ENCODE data around the gene APBB2.

Gene APBB2

DNA sequence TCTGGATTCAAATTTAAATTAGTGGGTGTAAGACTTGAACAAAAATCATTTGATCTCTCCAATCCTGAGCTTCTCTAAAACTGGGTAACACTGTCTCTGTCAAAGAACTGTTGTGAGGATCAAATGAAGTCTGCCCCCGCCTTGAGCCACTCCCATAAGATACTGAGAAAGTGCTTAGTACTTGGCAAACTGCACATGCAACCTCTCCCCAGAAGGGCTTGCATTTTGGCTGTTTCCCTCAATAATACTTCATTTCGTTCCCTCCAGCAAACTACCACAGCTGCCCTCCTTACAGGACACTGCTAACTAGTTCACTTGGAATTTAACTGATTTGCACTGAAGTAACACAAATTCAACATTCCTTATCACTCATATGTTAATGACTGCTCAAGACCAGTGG is 79.8 kb downstream of the APBB2 start:
- peak; percentile 15 for DNase-seq (ENCODE audit: low spot score)

GRCh38 chr4:41133454-41134018 is 80.8 kb downstream of the APBB2 start:
- no peak for DNase-seq (ENCODE audit: low spot score)

DNA sequence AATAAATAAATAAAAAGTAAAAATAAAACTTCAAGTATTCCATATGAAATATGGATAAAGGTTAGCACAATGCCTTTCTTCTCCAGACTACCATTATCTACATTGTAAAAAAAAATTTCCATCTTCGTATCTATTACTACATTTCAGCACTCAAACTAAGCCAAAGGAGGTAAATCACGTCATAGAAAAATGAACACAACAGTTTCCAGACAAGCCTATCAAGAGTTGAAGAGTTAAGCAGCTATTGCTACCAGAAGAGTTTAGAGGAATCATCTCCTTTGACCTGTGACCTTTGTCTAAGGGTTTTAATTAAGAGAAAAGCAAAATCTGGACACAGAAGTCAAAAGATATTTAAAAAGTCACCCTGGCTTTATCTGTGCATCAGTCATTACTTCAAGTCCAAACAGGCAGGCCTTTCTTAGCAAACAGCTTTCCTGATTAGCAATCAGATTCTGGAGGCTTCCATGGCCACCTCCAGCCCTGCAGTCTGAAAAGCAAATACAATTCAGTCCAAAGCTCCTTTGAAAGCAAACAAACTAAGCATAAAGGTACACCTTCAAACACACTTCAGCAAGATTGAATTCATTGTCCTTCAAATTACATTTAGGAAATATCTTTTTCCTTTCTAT is 82.2 kb downstream of the APBB2 start:
- no peak for DNase-seq (ENCODE audit: low spot score)

- DNase-seq (ENCODE audit: low spot score) = no peak
Observed at GRCh38 chr4:41129936-41130440, 84.4 kb downstream of the APBB2 start.

- no peak for DNase-seq (ENCODE audit: low spot score)
Observed at GRCh38 chr4:41129128-41129754, 85.1 kb downstream of the APBB2 start.

DNA sequence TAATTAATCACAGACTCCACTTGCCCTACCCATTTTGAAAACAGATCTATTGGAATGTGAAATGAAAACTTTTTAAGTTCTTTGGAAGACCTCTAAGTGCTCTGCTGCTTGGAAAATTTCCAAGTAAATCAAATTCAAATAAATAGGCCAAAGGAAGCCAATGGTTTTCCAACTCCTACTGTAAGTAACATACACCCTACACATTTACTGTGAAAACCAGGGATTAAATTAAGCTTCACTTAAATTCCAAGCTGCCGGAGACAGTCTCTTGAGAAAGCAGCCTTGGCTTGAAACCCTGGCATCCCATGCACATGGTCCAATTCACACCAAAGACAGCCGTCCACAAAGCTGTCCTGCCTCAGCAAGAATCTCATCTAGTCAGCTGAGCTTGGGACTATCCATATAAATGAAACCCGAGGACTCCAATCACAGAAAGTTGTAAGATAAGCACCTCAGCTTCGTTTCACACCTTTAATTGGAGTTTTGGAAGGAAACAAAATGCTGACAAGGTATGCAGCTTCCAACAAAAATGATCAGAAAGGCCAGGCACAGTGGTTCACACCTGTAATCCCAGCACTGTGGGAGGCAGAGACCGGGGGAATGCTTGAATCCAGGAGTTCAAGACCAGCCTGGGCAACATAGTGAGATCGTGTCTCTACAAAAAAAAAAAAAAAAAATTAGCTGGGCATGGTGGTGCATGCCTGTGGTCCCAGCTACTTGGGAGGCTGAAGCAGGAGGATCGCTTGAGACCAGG is 88.6 kb downstream of the APBB2 start:
- DNase-seq (ENCODE audit: low spot score) = no peak

DNA sequence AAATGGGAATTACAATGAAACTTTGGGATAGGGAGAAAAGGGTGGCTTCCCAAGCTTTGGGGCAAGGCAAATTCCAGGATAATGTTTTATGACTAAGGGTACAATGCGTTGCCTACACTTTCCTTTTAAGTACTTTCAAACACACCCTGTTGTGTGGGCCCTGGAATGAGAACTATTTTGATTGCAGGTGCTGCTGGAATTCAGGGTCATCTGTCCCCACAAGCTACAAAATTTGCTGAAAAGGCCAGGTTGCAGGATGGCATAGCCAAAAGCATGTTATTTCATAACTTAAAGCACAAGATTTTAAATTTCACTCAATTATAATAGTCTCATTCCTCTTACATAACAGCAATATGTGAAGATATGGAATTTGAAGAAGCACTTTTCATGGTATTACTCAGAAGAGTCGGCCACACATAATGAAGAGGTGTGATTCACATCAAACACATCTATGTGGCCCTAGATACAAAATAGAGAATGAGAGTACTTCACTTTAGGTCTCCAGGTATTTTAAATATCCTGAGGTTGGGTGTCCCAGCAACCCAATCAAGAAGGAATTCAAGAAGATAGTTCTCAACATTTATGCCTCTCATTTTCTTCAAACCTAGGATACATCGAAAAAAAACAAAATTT is 89.3 kb downstream of the APBB2 start:
- peak; percentile 55 for DNase-seq (ENCODE audit: low spot score)

- DNase-seq (ENCODE audit: low spot score) = no peak
Observed at GRCh38 chr4:41122775-41123174, 91.6 kb downstream of the APBB2 start.

GRCh38 chr4:41122309-41122708 is 92.0 kb downstream of the APBB2 start:
- DNase-seq (ENCODE audit: low spot score) = no peak

DNA sequence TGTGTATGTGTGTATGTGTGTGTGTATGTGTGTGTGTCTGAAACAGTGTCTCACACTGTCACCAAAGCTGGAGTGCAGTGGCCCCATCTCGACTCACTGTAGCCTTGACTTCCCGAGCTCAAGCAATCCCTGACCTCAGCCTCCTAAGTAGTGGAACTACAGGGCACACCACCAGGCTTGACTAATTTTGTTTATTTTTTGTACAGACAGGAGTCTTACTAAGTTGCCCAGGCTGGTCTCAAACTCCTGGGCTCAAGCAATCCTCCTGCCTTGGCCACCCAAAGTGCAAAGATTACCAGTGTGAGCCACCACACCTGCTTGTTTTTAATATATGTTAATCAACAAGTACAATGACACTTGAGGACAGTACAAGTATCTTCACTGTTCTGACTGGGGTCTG is 92.4 kb downstream of the APBB2 start:
- no peak for DNase-seq (ENCODE audit: low spot score)

DNA sequence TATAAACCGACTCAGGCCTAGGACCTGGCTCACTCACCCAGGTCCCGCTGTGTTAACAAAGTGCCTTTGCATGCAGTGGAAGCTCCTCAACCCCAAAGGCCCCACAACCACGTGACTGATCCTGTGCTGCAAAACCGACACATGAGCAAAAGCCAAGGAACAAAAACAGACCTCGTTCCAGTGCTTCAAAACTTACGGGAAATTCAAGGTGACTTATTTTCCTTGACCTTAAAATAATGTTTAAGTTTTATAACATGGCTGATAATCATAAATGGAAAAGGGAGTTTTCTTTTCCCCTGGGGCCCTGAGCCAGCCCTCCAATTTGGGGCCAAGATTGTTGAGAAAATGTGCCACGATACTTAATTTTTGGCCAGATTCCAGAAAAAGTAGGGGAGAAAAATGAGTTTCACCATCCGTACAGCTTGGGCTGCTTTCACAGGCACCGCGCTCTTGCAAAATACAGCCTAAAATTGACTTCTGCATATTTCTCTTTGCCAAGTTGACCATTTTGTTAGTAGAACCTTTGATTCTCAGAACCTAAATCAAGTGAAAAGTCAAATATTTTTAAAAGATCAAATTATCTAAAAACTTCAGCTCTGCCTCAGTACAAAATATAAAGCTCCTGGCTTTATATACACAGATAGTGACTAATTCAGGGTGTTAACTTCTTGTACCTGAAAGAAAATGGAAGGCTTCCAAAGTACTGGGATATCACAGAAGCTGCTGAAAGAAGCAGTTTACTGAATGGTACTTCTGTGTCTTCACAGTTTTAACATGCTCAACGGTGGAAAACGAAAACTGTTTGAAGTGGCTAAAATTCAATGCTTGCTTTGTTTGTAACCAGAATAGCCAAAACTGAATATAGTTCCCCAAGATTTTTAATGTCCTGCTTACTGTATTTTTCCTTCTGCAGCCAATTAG is 93.8 kb downstream of the APBB2 start:
- peak; percentile 38 for DNase-seq (ENCODE audit: low spot score)

DNA sequence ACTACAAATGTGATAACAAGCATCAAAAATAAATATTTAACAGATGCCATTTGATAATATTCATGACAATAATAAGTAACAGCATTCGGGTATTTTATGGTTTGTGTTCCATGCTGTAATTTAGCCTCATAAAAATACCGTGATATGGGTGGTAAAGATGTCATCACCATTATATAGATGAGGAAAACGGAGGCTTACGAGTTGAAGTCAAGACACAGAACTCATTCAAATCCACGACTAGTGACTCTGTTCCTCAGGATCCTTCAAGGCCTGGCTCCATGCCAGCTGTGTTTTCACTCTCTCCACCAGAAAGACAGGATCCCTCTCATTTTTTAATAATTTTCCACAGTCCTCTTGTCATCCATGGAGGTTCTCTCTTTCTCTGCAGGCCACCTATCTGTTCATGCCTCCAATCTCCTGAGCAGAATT is 94.5 kb downstream of the APBB2 start:
- DNase-seq (ENCODE audit: low spot score) = no peak

DNA sequence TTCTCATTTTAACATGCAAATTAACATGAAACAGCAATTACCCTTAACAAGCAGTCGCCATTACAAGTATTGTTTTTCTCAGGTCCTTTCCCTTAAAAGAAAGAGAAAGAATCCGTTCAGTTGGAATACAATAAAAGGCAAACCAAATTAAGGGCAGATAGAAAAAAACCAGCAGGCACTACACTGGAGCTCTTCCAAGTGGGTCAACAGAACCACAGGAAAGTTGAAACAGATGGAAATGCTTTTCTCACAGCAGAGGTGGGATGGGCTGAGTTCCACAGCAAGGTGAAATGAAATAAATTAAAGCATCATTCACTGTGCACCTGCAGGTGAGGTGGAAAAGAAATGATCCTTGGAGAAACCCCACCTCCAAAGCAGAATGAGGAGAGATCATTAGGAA is 102.6 kb downstream of the APBB2 start:
- DNase-seq (ENCODE audit: low spot score) = no peak

- no peak for DNase-seq (ENCODE audit: low spot score)
Observed at GRCh38 chr4:41110050-41110449, 104.3 kb downstream of the APBB2 start.

DNA sequence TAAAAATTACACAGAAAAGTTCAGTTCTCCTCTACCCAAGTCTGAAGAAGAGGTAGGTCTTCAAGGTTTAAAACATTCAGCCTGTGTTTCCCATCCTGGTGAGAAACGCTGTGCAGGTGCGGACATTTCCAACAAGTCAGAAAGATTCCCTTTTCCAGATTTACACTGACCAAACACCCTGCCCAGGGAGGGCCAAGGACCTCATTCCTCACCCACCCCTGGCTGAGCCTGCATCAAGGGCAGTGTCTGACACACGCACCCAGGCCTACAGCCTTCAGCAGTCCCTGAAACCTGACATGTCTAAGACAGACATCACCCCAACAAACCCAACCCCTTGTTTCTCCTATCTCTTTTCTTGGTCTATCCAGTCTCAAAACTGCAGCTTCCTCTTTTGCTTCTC is 105.9 kb downstream of the APBB2 start:
- no peak for DNase-seq (ENCODE audit: low spot score)

GRCh38 chr4:41106694-41107419 is 107.5 kb downstream of the APBB2 start:
- no peak for DNase-seq (ENCODE audit: low spot score)

DNA sequence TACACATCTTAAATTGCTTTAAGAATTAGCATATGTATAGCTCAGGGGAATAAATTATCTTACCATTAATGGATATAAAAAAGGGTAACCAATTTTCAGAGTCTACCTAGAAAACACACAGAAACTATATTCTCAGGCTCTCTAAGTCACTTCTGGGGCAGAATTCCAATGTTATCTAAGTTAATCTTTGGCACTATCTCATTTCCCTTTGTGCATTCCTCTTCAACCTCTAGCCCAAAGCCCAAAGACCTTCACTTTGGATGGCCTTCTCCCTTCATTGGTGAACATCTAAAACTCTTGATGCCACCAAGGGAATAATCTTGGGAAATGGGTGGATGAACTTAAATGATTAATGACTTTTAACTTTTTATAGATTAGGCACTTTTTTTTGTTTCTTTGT is 108.3 kb downstream of the APBB2 start:
- no peak for DNase-seq (ENCODE audit: low spot score)

DNA sequence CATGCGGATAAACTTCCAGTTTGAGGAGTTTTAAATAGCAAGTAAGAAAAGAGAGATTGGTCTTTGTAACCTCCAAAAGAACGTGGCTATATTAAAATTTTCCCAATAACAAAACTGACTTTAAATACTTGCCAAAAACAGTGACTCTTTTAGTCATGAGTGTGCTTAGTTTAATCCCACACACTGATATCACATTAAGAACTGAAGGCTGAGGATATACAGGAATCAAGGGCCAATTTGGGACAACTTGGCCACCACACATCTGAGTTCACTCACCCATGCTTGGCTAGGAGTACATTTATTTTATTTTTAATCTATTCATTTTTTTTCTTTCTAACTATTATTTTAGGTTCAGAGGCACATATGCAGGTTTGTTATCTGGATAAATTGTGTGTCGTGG is 110.2 kb downstream of the APBB2 start:
- DNase-seq (ENCODE audit: low spot score) = no peak

- DNase-seq (ENCODE audit: low spot score) = no peak
Observed at GRCh38 chr4:41103657-41104056, 110.7 kb downstream of the APBB2 start.

- no peak for DNase-seq (ENCODE audit: low spot score)
Observed at GRCh38 chr4:41102414-41103092, 111.8 kb downstream of the APBB2 start.
